Lower leg skin (tissue), 3 donors: ENCODE data around the gene IMMP2L.

Experiments
- CTCF ChIP-seq, 3 donors: fragments of 450-650 bp; IDR thresholded peaks; one replicate each; pipeline ENCODE4 v1.5.1; 2016; ENCODE audit warnings: antibody characterized with exemption in 3 of 3, mild to moderate bottlenecking in 3 of 3, moderate library complexity in 2 of 3
- POLR2A ChIP-seq, 2 donors: fragments of 450-650 bp; IDR thresholded peaks; one replicate each; pipeline ENCODE4 v1.6.1; 2016 to 2017; ENCODE audit warnings: antibody characterized with exemption in 2 of 2, mild to moderate bottlenecking in 1 of 2, moderate library complexity in 1 of 2

GRCh38 chr7:111255576-111255975, 306.7 kb downstream of the IMMP2L start:
- no peak for TF ChIP-seq POLR2A (IDR thresholded peaks at IDR 0.05)
- no peak for TF ChIP-seq CTCF (IDR thresholded peaks at IDR 0.05)
